H1 (cell line): ENCODE results near the gene FOXRED1. TPM values are rescaled to one million over a fixed set of nuclear protein-coding genes. Genes with fewer than 3 reads are reported as not detected.
A peak's percentile ranks its signal among the peaks of the same experiment; 100 is the strongest.

ENCODE experiments used
- CTCF ChIA-PET: fragments of 300-600 bp; sonication (Branson Sonifier 250); formaldehyde crosslinking; loops from one replicate; lab custom pipeline; 2021; ENCODE audit not compliant: partially characterized antibody; lab: Charles Lee
- POLR2A ChIA-PET: fragments of 300-600 bp; sonication (Branson Sonifier 250); formaldehyde crosslinking; loops from one replicate; lab custom pipeline; 2021; ENCODE audit warnings: inconsistent platforms; ENCODE audit not compliant: partially characterized antibody; lab: Charles Lee
- DNase-seq, 2 experiments: peaks; one replicate each; pipeline versions ENCODE4 v3.0.0 to v3.0.0-alpha.2; 2010 to 2022; ENCODE audit warnings: low spot score in 2 of 2, low read depth in 1 of 2, mixed read lengths in 1 of 2
- FAIRE-seq: peaks from 2 replicates; lab custom pipeline; 2011; peaks lifted over from hg19 to GRCh38; lab: Jason Lieb, UNC
- H2AFZ ChIP-seq: 2 replicates; pipeline ENCODE4 v1.8.1; 2012; ENCODE audit warnings: low read length, inconsistent platforms
- H2AK5ac ChIP-seq: 2 replicates; pipeline ENCODE4 v1.6.1; 2013; ENCODE audit warnings: low read depth, low read length
- H2BK120ac ChIP-seq: replicated peaks from 2 replicates; pipeline ENCODE3; 2013; ENCODE audit warnings: low read depth, low read length, inconsistent platforms
- H2BK12ac ChIP-seq: 2 replicates; pipeline ENCODE4 v1.6.1; 2013; ENCODE audit warnings: low read depth, low read length
- H2BK15ac ChIP-seq: 2 replicates; pipeline ENCODE4 v1.6.1; 2013; ENCODE audit warnings: low read length
- H2BK20ac ChIP-seq: 2 replicates; pipeline ENCODE4 v1.6.1; 2013; ENCODE audit warnings: low read length
- H2BK5ac ChIP-seq: 2 replicates; pipeline ENCODE4 v1.6.1; 2013; ENCODE audit warnings: low read depth, low read length
- H3K14ac ChIP-seq: 2 replicates; pipeline ENCODE4 v1.6.1; 2013; ENCODE audit warnings: inconsistent platforms; ENCODE audit not compliant: insufficient read length
- H3K18ac ChIP-seq: 2 replicates; pipeline ENCODE4 v1.6.1; 2013; ENCODE audit warnings: low read length; ENCODE audit errors: extremely low read depth
- H3K23ac ChIP-seq: 2 replicates; pipeline ENCODE4 v1.6.1; 2013; ENCODE audit warnings: inconsistent platforms; ENCODE audit not compliant: insufficient read length
- H3K23me2 ChIP-seq: 2 replicates; pipeline ENCODE4 v1.6.1; 2013; ENCODE audit warnings: low read depth, low read length
- H3K27ac ChIP-seq: 2 replicates; pipeline ENCODE4 v1.6.1; 2011; ENCODE audit warnings: low read depth, low read length, inconsistent platforms
- H3K27me3 ChIP-seq, 4 experiments: replicated peaks in 1 of 4; 1 replicate in 1 of 4; 2 replicates in 3 of 4; pipeline versions ENCODE4 v1.6.1 to v1.8.1; 2011 to 2013; ENCODE audit warnings: low read length in 3 of 4, mild to moderate bottlenecking in 3 of 4, inconsistent platforms in 2 of 4, mixed read lengths in 2 of 4, moderate library complexity in 1 of 4; ENCODE audit not compliant: control insufficient read depth in 3 of 4, insufficient read depth in 3 of 4; ENCODE audit errors: extremely low read depth in 1 of 4
- H3K36me3 ChIP-seq, 4 experiments: 2 replicates each; pipeline versions ENCODE4 v1.6.1 to v1.8.1; 2011 to 2013; ENCODE audit warnings: mild to moderate bottlenecking in 4 of 4, low read length in 3 of 4, moderate library complexity in 2 of 4, control low read depth in 1 of 4, inconsistent platforms in 1 of 4; ENCODE audit not compliant: insufficient read depth in 4 of 4, control insufficient read depth in 2 of 4
- H3K4ac ChIP-seq: replicated peaks from 2 replicates; pipeline ENCODE3; 2013; ENCODE audit warnings: low read length, low read depth, mixed read lengths, inconsistent platforms; ENCODE audit not compliant: insufficient read length
- H3K4me1 ChIP-seq, 4 experiments: replicated peaks in 1 of 4; 1 replicate in 1 of 4; 2 replicates in 3 of 4; pipeline versions ENCODE4 v1.6.1 to v1.8.1; 2011 to 2013; ENCODE audit warnings: low read length in 3 of 4, inconsistent platforms in 2 of 4, mixed read lengths in 1 of 4; ENCODE audit not compliant: insufficient read depth in 4 of 4, control insufficient read depth in 3 of 4
- H3K4me2 ChIP-seq, 2 experiments: 2 replicates each; pipeline versions ENCODE4 v1.6.1 to v1.8.1; 2011 to 2013; ENCODE audit warnings: low read depth in 2 of 2, low read length in 2 of 2, control low read depth in 1 of 2, inconsistent platforms in 1 of 2, mild to moderate bottlenecking in 1 of 2; ENCODE audit not compliant: insufficient read depth in 1 of 2
- H3K4me3 ChIP-seq, 4 experiments: fragments of 200-600, 300-600 bp in 1 of 4; sonication (generic), shearing (Covaris generic), sonication (Bioruptor Twin) in 1 of 4; 2 replicates each; pipeline versions ENCODE4 v1.5.1 to v1.8.1; 2011 to 2016; ENCODE audit warnings: low read length in 4 of 4, low read depth in 3 of 4, control low read depth in 2 of 4, inconsistent platforms in 2 of 4, mild to moderate bottlenecking in 2 of 4, mixed read lengths in 1 of 4, moderate library complexity in 1 of 4; ENCODE audit not compliant: insufficient read depth in 2 of 4; ENCODE audit errors: extremely low read depth in 1 of 4
- H3K56ac ChIP-seq: replicated peaks from 2 replicates; pipeline ENCODE3; 2013; ENCODE audit warnings: low read depth, mild to moderate bottlenecking, mixed read lengths, low read length, inconsistent platforms; ENCODE audit not compliant: insufficient read length
- H3K79me1 ChIP-seq: 2 replicates; pipeline ENCODE4 v1.6.1; 2013; ENCODE audit warnings: low read depth, low read length, control low read depth
- H3K79me2 ChIP-seq, 2 experiments: 2 replicates each; pipeline versions ENCODE4 v1.6.1 to v1.8.1; 2012 to 2013; ENCODE audit warnings: low read length in 2 of 2, mild to moderate bottlenecking in 2 of 2, inconsistent platforms in 1 of 2; ENCODE audit not compliant: insufficient read depth in 2 of 2, control insufficient read depth in 1 of 2
- H3K9ac ChIP-seq, 4 experiments: replicated peaks in 1 of 4; 1 replicate in 1 of 4; 2 replicates in 3 of 4; pipeline versions ENCODE4 v1.6.1 to v1.8.1; 2011 to 2013; ENCODE audit warnings: low read depth in 3 of 4, low read length in 3 of 4, control low read depth in 2 of 4, mild to moderate bottlenecking in 2 of 4, moderate library complexity in 2 of 4, inconsistent platforms in 1 of 4; ENCODE audit errors: extremely low read depth in 1 of 4
- H3K9me3 ChIP-seq, 2 experiments: 2 replicates each; pipeline versions ENCODE4 v1.6.1 to v1.8.1; 2012 to 2013; ENCODE audit warnings: mild to moderate bottlenecking in 2 of 2, moderate library complexity in 2 of 2, control low read depth in 1 of 2, inconsistent platforms in 1 of 2, low read depth in 1 of 2, low read length in 1 of 2, mixed read lengths in 1 of 2; ENCODE audit not compliant: insufficient read depth in 2 of 2
- H4K20me1 ChIP-seq, 2 experiments: replicated peaks in 1 of 2; 2 replicates each; pipeline versions ENCODE3 to v1.8.1; 2011 to 2013; ENCODE audit warnings: inconsistent platforms in 2 of 2, low read length in 2 of 2, mild to moderate bottlenecking in 1 of 2; ENCODE audit not compliant: insufficient read depth in 2 of 2, control insufficient read depth in 1 of 2
- H4K5ac ChIP-seq: 2 replicates; pipeline ENCODE4 v1.6.1; 2013; ENCODE audit warnings: low read length, low read depth, mixed read lengths, inconsistent platforms; ENCODE audit not compliant: insufficient read length
- H4K8ac ChIP-seq: 2 replicates; pipeline ENCODE4 v1.8.0; 2013; ENCODE audit warnings: mild to moderate bottlenecking, moderate library complexity, low read length, inconsistent platforms; ENCODE audit not compliant: insufficient read depth; ENCODE audit errors: extremely low read depth
- H4K91ac ChIP-seq: replicated peaks from 2 replicates; pipeline ENCODE3; 2013; ENCODE audit warnings: low read length, mixed read lengths, inconsistent platforms; ENCODE audit not compliant: insufficient read length
- ASH2L ChIP-seq: fragments of 200-600, 300-600 bp; sonication (generic); IDR thresholded peaks from one replicate; pipeline ENCODE4 v1.7.1; 2017; ENCODE audit warnings: low read length
- CHD1 ChIP-seq: IDR thresholded peaks from 2 replicates; pipeline ENCODE4 v1.6.1; 2012; ENCODE audit warnings: low read depth, low read length, improper control_type of control experiment
- CTCF ChIP-seq, 3 experiments: IDR thresholded peaks; 1 replicate in 2 of 3; 2 replicates in 1 of 3; pipeline versions ENCODE4 v1.5.1 to v1.6.1; 2011; ENCODE audit warnings: low read length in 3 of 3, mild to moderate bottlenecking in 3 of 3, inconsistent platforms in 2 of 3, low read depth in 1 of 3, moderate library complexity in 1 of 3; ENCODE audit not compliant: insufficient read depth in 1 of 3; ENCODE audit errors: control extremely low read depth in 1 of 3
- MAFK ChIP-seq: IDR thresholded peaks from 2 replicates; pipeline ENCODE4 v1.6.1; 2012; ENCODE audit warnings: low read depth, mild to moderate bottlenecking, improper control_type of control experiment, low read length
- NRF1 ChIP-seq: IDR thresholded peaks from 2 replicates; pipeline ENCODE4 v1.6.1; 2011; ENCODE audit warnings: mild to moderate bottlenecking, low read depth, low read length, improper control_type of control experiment
- POLR2A ChIP-seq, 2 experiments: IDR thresholded peaks; 1 replicate in 1 of 2; 2 replicates in 1 of 2; pipeline ENCODE4 v1.6.1; 2011; ENCODE audit warnings: low read depth in 2 of 2, low read length in 2 of 2, mild to moderate bottlenecking in 2 of 2; ENCODE audit errors: control extremely low read depth in 1 of 2
- POU5F1 ChIP-seq: IDR thresholded peaks from 2 replicates; pipeline ENCODE4 v1.6.1; 2011; ENCODE audit warnings: low read depth, mild to moderate bottlenecking, low read length, moderate library complexity
- RFX5 ChIP-seq: IDR thresholded peaks from 2 replicates; pipeline ENCODE4 v1.6.1; 2011; ENCODE audit warnings: low read depth, low read length, improper control_type of control experiment, borderline replicate concordance
- SIN3A ChIP-seq, 2 experiments: IDR thresholded peaks in 1 of 2; conservative IDR thresholded peaks in 1 of 2; 2 replicates each; pipeline ENCODE4 v1.6.1; 2011 to 2012; ENCODE audit warnings: low read length in 2 of 2, improper control_type of control experiment in 1 of 2, low read depth in 1 of 2, mild to moderate bottlenecking in 1 of 2
- SRF ChIP-seq: IDR thresholded peaks from 2 replicates; pipeline ENCODE4 v1.6.1; 2011; ENCODE audit warnings: mild to moderate bottlenecking, low read depth, low read length, moderate library complexity
- TCF12 ChIP-seq: IDR thresholded peaks from 2 replicates; pipeline ENCODE4 v1.6.1; 2011; ENCODE audit warnings: low read depth, mild to moderate bottlenecking, low read length
- YY1 ChIP-seq: IDR thresholded peaks from 2 replicates; pipeline ENCODE4 v1.6.1; 2011; ENCODE audit warnings: low read depth, mild to moderate bottlenecking, low read length
- ZNF274 ChIP-seq: IDR thresholded peaks from 2 replicates; pipeline ENCODE4 v1.7.0; 2012; ENCODE audit warnings: low read length, borderline replicate concordance; ENCODE audit errors: extremely low read depth
- WGBS, 2 experiments: shearing (Covaris generic) in 1 of 2; methylation state at CpG; one replicate each; pipeline versions ENCODE4 v1.1.6 to v1.1.7; 2013 to 2015; ENCODE audit warnings: low lambda C conversion rate in 2 of 2, mixed read lengths in 2 of 2, inconsistent platforms in 1 of 2, low coverage in 1 of 2, missing lambda C conversion rate in 1 of 2; ENCODE audit not compliant: insufficient replicate concordance in 2 of 2, insufficient coverage in 1 of 2, insufficient read length in 1 of 2; ENCODE audit errors: extremely low coverage in 1 of 2, missing lambda C conversion rate in 1 of 2; 5-methylcytosine and 5-hydroxymethylcytosine counted together
- polyA plus RNA-seq, 7 experiments: library from polyadenylated mRNA; depleted of rRNA in 3 of 7; stranded (reverse) in 5 of 7; unstranded in 2 of 7; fragments of >200 nt in 5 of 7; fragments of 200-250 nt in 2 of 7; gene quantifications; 1 replicate in 5 of 7; 2 replicates in 1 of 7; 4 replicates in 1 of 7; pipeline versions ENCODE4 v1.2.1 to v1.2.3, GENCODE V29; 2011 to 2013; ENCODE audit warnings: missing spikeins in 2 of 7, mixed read lengths in 2 of 7
- total RNA-seq: library from RNA; stranded (reverse); fragmentation: NEBNext Ultra II Directional; extraction: Animal tissue kit (Norgen Biotek cat#: 25700); gene quantifications from 2 replicates; pipeline ENCODE4 v1.2.1, GENCODE V29; 2021

Gene FOXRED1
- total and polyA plus RNA-seq, 2 of the 8 experiments (the other 6 are each of a cell fraction or from before 2014, with no cell fraction given): 48.8 to 99.4 TPM

DNA sequence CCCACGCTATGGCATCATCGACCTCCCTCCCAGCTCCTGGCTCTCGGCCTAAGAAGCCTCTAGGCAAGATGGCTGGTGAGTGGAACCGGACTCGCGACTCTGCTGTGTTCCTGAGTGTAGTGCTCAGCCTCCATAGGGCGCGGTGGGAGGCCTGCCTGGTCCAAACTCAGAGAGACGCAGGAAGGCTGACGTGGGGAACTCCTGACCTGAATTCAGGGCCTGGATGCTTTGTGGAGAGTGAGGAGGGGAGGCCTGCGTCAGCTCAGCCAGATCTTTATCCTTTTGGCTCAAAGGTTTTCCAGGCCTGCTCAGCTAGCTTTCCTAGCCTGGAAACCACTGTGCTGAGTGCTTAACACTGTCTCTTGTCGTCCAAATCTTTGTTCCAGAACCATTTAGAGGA lies 21.9 kb downstream of the FOXRED1 start:
- no peak overlapping the region for H2BK120ac ChIP-seq
- no peak overlapping the region for H3K23ac ChIP-seq
- H4K8ac ChIP-seq: peak overlapping the region; percentile 36; the same call in 1 of the 2 replicates
- ChIA-PET POLR2A (interaction anchor here (0.6 to 4.7 kb wide), 5 partner anchors 10 to 99 kb away, joined by 3 to 23 read pairs (median 5); partner anchors contain the start of gene DCPS), CTCF (interaction anchor here (0.6 to 0.8 kb wide), 2 partner anchors 17 to 63 kb away, joined by 3 to 5 read pairs; no protein-coding TSS in a partner anchor)
- peaks cover 0 to 7% (median 4%) of the 10 kb centered on the region in 4 experiments; a peak in 4 of 8 replicates for H3K36me3 ChIP-seq
- H3K14ac ChIP-seq: no peak overlapping the region
- H3K27ac ChIP-seq: no peak overlapping the region
- FAIRE-seq (no peak), DNase-seq (no peak)
- no peak overlapping the region for H2BK15ac ChIP-seq
- no peak overlapping the region for H3K9ac ChIP-seq
- no peak overlapping the region for H3K18ac ChIP-seq
- no peak overlapping the region for H3K4ac ChIP-seq
- H3K23me2 ChIP-seq: no peaks in the 10 kb centered on the region
- H4K20me1 ChIP-seq: peaks cover 0 to 9% of the 10 kb centered on the region in 2 experiments
- no peak overlapping the region for H2BK5ac ChIP-seq
- 91% methylated on average over 12 of the region's 12 CpGs; no CpG with 5 or more reads in 1 of the 2 experiments for WGBS, 2 experiments
- no peaks in the 10 kb centered on the region for H3K27me3 ChIP-seq
- no peak overlapping the region for H4K91ac ChIP-seq
- H2AFZ ChIP-seq: no peak overlapping the region
- H3K79me2 ChIP-seq: no peaks in the 10 kb centered on the region
- TF ChIP-seq YY1 (no peak), TCF12 (no peak), RFX5 (no peak), SIN3A (conservative IDR thresholded peaks at IDR 0.05 in 1 of 2, IDR thresholded peaks at IDR 0.05 in 1 of 2; ENCODE audit: low read depth in 1 of 2, low read length in 2 of 2) (no peak), SRF (no peak), MAFK (no peak), POLR2A (IDR thresholded peaks at IDR 0.05; ENCODE audit: control extremely low read depth in 1 of 2, low read depth in 2 of 2, low read length in 2 of 2) (no peak), ZNF274 (no peak), POU5F1 (no peak), ASH2L (no peak), NRF1 (no peak), CHD1 (no peak), CTCF (IDR thresholded peaks at IDR 0.05; ENCODE audit: control extremely low read depth in 1 of 3, insufficient read depth in 1 of 3, low read depth in 1 of 3, low read length in 3 of 3) (no peak)
- no peak overlapping the region for H4K5ac ChIP-seq
- no peak overlapping the region for H2BK20ac ChIP-seq
- H3K79me1 ChIP-seq: no peaks in the 10 kb centered on the region
- H3K56ac ChIP-seq: no peak overlapping the region
- H3K4me2 ChIP-seq: no peak overlapping the region
- H3K4me3 ChIP-seq: no peak overlapping the region
- no peaks in the 10 kb centered on the region for H3K9me3 ChIP-seq
- no peak overlapping the region for H2BK12ac ChIP-seq
- H3K4me1 ChIP-seq: no peaks in the 10 kb centered on the region
- no peak overlapping the region for H2AK5ac ChIP-seq
